Colonic mucosa (tissue), 4 donors: ENCODE measurements around the gene FILIP1L. TPM values are rescaled to one million over a fixed set of nuclear protein-coding genes. Genes with fewer than 3 reads are reported as not detected.

Experiments
- DNase-seq: peaks from one replicate; pipeline ENCODE4 v3.0.0-alpha.2; 2020
- H3K27ac ChIP-seq: fragments of 200-600 bp; one replicate; pipeline ENCODE4 v1.8.0; 2021
- H3K27me3 ChIP-seq: fragments of 200-600 bp; one replicate; pipeline ENCODE4 v1.8.0; 2021
- H3K36me3 ChIP-seq: fragments of 200-600 bp; one replicate; pipeline ENCODE4 v1.8.0; 2021
- H3K4me1 ChIP-seq: fragments of 200-600 bp; one replicate; pipeline ENCODE4 v1.8.0; 2021; ENCODE audit warnings: mild to moderate bottlenecking
- H3K4me3 ChIP-seq: fragments of 200-600 bp; one replicate; pipeline ENCODE4 v1.8.0; 2021
- H3K9ac ChIP-seq, 2 donors: one replicate each; pipeline ENCODE4 v1.7.0; 2013; ENCODE audit warnings: control low read depth in 2 of 2, low read depth in 2 of 2, low read length in 2 of 2
- H3K9me3 ChIP-seq: fragments of 200-600 bp; one replicate; pipeline ENCODE4 v1.8.0; 2021
- intact Hi-C: fragments of 100-400 bp; cut with DNase I; formaldehyde crosslinking; loops from one replicate; pipeline ENCODE4 v1.14.1; 2022
- total RNA-seq, 2 donors: library from RNA; stranded (reverse); fragmentation: NEBNext Ultra II Directional in 1 of 2; extraction: Animal tissue kit (Norgen Biotek cat#: 25700) in 1 of 2; gene quantifications; one replicate each; pipeline ENCODE4 v1.2.1, GENCODE V29; 2021
- TF ChIP-seq, protein P1 (sequence below): fragments of 200-600 bp; IDR thresholded peaks from one replicate; pipeline ENCODE4 v1.8.0; 2022; ENCODE audit warnings: antibody characterized with exemption, mild to moderate bottlenecking
- donor health status: healthy.
- donor health status: DM: no; HTN: no; CAD: no.
- donor health status: DM: no; HTN: no; CAD: no.

The FILIP1L gene
- total RNA-seq, 2 donors from 2014 or later: 3.7 to 29.0 TPM

DNA sequence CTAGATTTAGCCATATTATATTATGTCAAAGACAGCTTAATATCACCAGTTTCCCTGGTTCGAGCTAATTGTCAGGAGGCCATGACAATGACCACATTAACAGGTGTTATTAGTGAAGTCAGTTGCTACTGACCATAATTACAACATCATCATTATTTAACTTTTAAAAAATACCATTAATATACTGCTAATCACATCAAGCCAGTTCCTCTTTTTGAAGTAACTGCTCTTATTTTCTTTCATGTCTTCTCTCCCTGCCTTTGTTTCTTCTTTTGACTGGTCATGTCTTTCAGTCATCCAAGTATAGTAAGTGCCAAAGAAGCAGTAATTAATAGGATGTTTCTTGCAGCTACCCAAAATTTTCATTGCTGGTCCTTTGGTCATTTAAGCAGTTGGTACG, 235.0 kb downstream of the FILIP1L start:
- Histone ChIP-seq H3K36me3 (no peaks in the 10 kb centered on the region), H3K9me3 (no peaks in the 10 kb centered on the region), H3K4me3 (no peak overlapping the region), H3K4me1 (no peaks in the 10 kb centered on the region), H3K9ac (no peak overlapping the region), H3K27ac (no peak overlapping the region), H3K27me3 (no peaks in the 10 kb centered on the region)
- TF ChIP-seq, protein P1, sequence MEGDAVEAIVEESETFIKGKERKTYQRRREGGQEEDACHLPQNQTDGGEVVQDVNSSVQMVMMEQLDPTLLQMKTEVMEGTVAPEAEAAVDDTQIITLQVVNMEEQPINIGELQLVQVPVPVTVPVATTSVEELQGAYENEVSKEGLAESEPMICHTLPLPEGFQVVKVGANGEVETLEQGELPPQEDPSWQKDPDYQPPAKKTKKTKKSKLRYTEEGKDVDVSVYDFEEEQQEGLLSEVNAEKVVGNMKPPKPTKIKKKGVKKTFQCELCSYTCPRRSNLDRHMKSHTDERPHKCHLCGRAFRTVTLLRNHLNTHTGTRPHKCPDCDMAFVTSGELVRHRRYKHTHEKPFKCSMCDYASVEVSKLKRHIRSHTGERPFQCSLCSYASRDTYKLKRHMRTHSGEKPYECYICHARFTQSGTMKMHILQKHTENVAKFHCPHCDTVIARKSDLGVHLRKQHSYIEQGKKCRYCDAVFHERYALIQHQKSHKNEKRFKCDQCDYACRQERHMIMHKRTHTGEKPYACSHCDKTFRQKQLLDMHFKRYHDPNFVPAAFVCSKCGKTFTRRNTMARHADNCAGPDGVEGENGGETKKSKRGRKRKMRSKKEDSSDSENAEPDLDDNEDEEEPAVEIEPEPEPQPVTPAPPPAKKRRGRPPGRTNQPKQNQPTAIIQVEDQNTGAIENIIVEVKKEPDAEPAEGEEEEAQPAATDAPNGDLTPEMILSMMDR: no peak
- intact Hi-C loops: no loop called here
- DNase-seq: no peak

DNA sequence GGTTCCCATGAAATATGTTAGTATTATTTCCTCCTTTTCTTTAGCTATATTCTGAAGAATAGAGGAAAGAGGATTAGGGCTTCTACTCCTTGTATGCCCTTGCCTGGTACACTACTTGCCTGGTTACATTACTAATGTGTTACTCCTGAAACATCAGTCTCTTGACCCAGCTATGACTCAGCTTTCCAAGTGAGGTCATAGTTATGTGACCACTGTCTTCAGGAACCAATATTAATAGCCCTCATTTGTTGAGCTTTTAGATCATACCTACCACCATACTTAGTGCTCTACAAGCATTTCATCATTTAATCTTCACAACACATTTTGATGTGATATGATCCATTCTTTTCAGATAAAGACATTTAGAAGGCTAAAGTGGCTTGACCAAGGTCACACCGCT, 236.3 kb downstream of the FILIP1L start:
- H3K36me3 ChIP-seq: no peaks in the 10 kb centered on the region
- no peak overlapping the region for H3K27ac ChIP-seq
- DNase-seq: no peak
- no peak overlapping the region for H3K9ac ChIP-seq
- TF ChIP-seq, protein P1: no peak
- H3K9me3 ChIP-seq: no peaks in the 10 kb centered on the region
- no peak overlapping the region for H3K4me3 ChIP-seq
- no peaks in the 10 kb centered on the region for H3K27me3 ChIP-seq
- intact Hi-C loops: no loop called here
- H3K4me1 ChIP-seq: no peaks in the 10 kb centered on the region

DNA sequence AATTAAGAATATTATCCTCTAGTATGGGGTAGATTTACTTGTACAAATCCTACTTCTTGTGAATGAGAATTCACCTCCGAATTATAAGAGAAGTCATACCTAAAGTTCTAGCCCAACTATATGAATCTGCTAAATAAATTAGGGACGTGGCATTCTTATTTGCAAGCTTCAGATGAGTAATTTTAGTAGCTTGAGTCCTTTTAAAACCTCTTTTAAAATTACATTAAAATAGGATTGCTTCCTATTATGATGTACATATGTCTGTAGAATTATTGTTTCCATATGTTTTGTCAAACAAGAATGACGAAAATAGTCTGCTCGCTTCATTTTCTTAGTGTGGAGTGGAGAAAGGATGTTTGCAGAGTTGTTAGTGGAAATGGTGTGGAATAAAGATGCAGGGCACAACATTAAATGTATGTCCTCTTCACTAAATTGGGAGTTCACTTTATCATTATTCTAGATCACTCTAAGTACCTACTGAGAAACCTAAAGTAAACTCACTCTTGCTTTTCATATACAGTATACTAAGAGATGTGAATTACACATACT, 237.2 kb downstream of the FILIP1L start:
- no peak overlapping the region for H3K4me3 ChIP-seq
- H3K27ac ChIP-seq: no peak overlapping the region
- TF ChIP-seq, protein P1: no peak
- peak overlapping the region in 1 of 2 donors; percentile 15 for H3K9ac ChIP-seq
- intact Hi-C loops: no loop called here
- H3K9me3 ChIP-seq: no peaks in the 10 kb centered on the region
- DNase-seq: no peak
- no peaks in the 10 kb centered on the region for H3K27me3 ChIP-seq
- H3K36me3 ChIP-seq: no peaks in the 10 kb centered on the region
- no peaks in the 10 kb centered on the region for H3K4me1 ChIP-seq

DNA sequence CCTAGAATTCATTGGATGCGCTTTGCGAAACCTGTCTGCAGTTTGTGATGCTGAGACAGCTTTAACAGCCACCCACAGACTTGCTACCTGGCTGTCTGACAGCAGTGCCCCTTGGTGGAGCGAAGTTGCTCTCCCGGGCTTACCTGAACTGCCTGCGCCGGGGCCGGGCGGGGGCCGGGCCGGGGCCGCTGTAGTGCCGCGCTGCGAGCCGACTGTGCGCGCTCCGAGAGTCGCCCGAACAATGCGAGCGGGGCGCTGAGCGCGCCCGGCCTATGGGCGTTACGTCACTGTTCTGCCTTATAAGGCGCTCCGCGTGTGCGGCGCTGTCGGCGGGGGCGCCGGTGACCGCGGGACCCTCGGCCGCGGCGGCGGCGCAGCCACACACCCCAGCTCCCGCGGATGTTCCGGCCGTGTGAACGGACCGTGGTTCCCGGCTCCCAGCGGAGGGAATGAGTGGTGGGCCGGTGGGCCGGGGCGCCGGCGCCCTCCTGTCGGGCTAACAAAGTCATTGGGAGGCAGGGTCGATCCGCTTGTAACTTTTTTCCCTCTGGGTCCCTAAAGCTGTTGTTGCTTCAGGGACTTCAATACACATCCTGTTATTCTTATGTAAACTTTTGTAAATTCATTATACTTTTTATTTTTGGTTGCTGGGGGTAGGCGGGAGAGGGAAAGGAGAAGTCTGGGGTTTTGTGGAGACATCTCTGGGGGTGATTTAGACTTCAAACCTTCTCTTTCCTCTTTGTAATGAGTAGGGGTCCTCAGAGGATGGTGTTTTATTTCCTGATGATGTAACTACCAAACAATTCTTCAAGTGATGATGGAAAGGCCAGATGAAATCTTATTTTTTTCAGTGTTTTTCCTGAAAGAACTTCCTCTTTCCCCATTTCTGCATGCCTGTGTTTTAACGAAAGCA, 238.1 kb downstream of the FILIP1L start:
- intact Hi-C loops: no loop called here
- TF ChIP-seq, protein P1: no peak

DNA sequence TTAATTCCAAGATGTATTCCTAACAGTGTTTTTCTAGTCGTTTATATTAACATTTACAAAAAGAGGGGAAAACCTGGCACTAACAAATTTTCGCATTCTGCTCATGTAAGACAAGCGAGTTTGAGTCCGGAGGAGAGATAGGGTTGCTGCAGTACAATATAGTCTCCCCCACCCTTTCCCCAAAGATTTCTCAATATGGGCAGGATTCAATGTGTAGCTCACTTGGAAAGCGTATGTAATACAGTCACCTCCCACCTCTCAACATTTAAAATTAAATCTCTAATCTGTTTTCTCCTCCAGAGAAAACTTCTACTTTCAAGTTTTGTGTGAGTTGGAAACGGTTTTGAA, 238.7 kb downstream of the FILIP1L start:
- intact Hi-C loops: no loop called here
- TF ChIP-seq, protein P1: no peak
- H3K9me3 ChIP-seq: no peaks in the 10 kb centered on the region
- no peak for DNase-seq
- peak overlapping the region; percentile 61 for H3K4me3 ChIP-seq
- H3K27ac ChIP-seq: peak overlapping the region; percentile 75
- peak overlapping the region; percentile 86 to 93 for H3K9ac ChIP-seq
- H3K4me1 ChIP-seq: no peaks in the 10 kb centered on the region
- H3K36me3 ChIP-seq: no peaks in the 10 kb centered on the region
- H3K27me3 ChIP-seq: no peaks in the 10 kb centered on the region

More for the DNA sequence above, 238.1 kb downstream of the FILIP1L start:
- no peaks in the 10 kb centered on the region for H3K27me3 ChIP-seq
- peak overlapping the region; percentile 61 for H3K4me3 ChIP-seq
- H3K27ac ChIP-seq: peak overlapping the region; percentile 75
- no peaks in the 10 kb centered on the region for H3K4me1 ChIP-seq
- peak overlapping the region; percentile 86 to 93 for H3K9ac ChIP-seq
- DNase-seq: peak; percentile 78
- H3K36me3 ChIP-seq: no peaks in the 10 kb centered on the region
- no peaks in the 10 kb centered on the region for H3K9me3 ChIP-seq
